OCI-LY7 (cell line): ENCODE measurements around the gene KCNK1.

ENCODE experiments used
- EZH2phosphoT487 ChIP-seq: fragments of 200-600 bp; sonication (generic); IDR thresholded peaks from 2 replicates; pipeline ENCODE4 v1.6.1; 2018; ENCODE audit warnings: low read depth, borderline replicate concordance, mild to moderate bottlenecking, mixed run types, antibody characterized with exemption, low read length, moderate library complexity, mixed read lengths
- TF ChIP-seq, protein P1 (sequence below): fragments of 200-600 bp; sonication (generic); conservative IDR thresholded peaks from 2 replicates; pipeline ENCODE4 v1.5.1; 2014; ENCODE audit warnings: mild to moderate bottlenecking, antibody characterized with exemption, low read length, moderate library complexity, mixed read lengths

DNA sequence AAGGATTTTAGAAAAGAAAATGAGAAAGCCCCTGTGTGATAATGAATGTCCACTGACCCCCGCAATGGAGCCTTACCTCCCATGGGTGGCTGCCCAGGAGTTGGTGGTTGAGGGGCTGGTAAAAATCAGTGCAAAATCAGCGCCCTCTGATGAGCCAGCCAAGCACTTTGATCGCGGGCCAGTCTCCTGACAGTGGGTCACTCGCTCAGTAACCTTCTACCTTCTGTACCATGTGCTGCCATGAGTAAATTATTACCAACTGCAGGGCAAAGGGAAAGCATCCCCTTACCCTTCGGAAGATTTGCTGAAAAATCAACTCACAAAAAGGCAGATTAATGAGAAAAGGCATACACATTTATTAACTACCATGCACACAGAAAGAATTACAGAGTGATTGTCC lies 58.8 kb downstream of the KCNK1 start:
- TF ChIP-seq, protein P1, sequence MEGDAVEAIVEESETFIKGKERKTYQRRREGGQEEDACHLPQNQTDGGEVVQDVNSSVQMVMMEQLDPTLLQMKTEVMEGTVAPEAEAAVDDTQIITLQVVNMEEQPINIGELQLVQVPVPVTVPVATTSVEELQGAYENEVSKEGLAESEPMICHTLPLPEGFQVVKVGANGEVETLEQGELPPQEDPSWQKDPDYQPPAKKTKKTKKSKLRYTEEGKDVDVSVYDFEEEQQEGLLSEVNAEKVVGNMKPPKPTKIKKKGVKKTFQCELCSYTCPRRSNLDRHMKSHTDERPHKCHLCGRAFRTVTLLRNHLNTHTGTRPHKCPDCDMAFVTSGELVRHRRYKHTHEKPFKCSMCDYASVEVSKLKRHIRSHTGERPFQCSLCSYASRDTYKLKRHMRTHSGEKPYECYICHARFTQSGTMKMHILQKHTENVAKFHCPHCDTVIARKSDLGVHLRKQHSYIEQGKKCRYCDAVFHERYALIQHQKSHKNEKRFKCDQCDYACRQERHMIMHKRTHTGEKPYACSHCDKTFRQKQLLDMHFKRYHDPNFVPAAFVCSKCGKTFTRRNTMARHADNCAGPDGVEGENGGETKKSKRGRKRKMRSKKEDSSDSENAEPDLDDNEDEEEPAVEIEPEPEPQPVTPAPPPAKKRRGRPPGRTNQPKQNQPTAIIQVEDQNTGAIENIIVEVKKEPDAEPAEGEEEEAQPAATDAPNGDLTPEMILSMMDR, result no peak
- TF ChIP-seq EZH2phosphoT487, result no peak
